ENCODE measurements around the gene NPAS3. TPM values are rescaled to one million over a fixed set of nuclear protein-coding genes. Genes with fewer than 3 reads are reported as not detected.

The NPAS3 gene
- total RNA-seq, 4 donors from 2014 or later: 4.0 to 12.2 (median 5.6) TPM

- no peaks in the 10 kb centered on the region for H3K4me1 ChIP-seq
- TF ChIP-seq CTCF (IDR thresholded peaks at IDR 0.05) (no peak), POLR2A (IDR thresholded peaks at IDR 0.05) (no peak)
- H3K36me3 ChIP-seq: no peaks in the 10 kb centered on the region
- H3K4me3 ChIP-seq (replicated peaks in 1 of 3): no peak overlapping the region
- WGBS, 2 donors: 76 to 85% methylated on average over 4 of the region's 4 CpGs
- intact Hi-C loops (cut with DNase I): no loop called here
- no peaks in the 10 kb centered on the region for H3K9me3 ChIP-seq
- DNase-seq: no peak
- H3K27ac ChIP-seq: no peak overlapping the region
- no peaks in the 10 kb centered on the region for H3K27me3 ChIP-seq
Measured at GRCh38 chr14:33348510-33348909, 409.8 kb downstream of the NPAS3 start.

GRCh38 chr14:33349871-33350270 lies 411.2 kb downstream of the NPAS3 start:
- no peak overlapping the region for H3K27ac ChIP-seq
- no peak for DNase-seq
- 55 to 64% methylated on average over 10 of the region's 10 CpGs for WGBS, 2 donors

GRCh38 chr14:33350366-33350990 lies 411.8 kb downstream of the NPAS3 start:
- H3K27me3 ChIP-seq: no peaks in the 10 kb centered on the region
- no peaks in the 10 kb centered on the region for H3K4me1 ChIP-seq
- WGBS, 2 donors: 80 to 87% methylated on average over 10 of the region's 10 CpGs
- no peak for TF ChIP-seq CTCF (IDR thresholded peaks at IDR 0.05)
- TF ChIP-seq POLR2A (IDR thresholded peaks at IDR 0.05): no peak
- H3K4me3 ChIP-seq (replicated peaks in 1 of 3): no peak overlapping the region
- no peaks in the 10 kb centered on the region for H3K36me3 ChIP-seq
- intact Hi-C loops (cut with DNase I): no loop called here
- no peaks in the 10 kb centered on the region for H3K9me3 ChIP-seq
- DNase-seq: no peak
- H3K27ac ChIP-seq: no peak overlapping the region

More at GRCh38 chr14:33349871-33350270, 411.2 kb downstream of the NPAS3 start:
- Histone ChIP-seq H3K27me3 (no peaks in the 10 kb centered on the region), H3K9me3 (no peaks in the 10 kb centered on the region), H3K36me3 (no peaks in the 10 kb centered on the region), H3K4me1 (no peaks in the 10 kb centered on the region), H3K4me3 (replicated peaks in 1 of 3) (no peak overlapping the region)
- intact Hi-C loops (cut with DNase I): no loop called here
- TF ChIP-seq POLR2A (IDR thresholded peaks at IDR 0.05) (no peak), CTCF (IDR thresholded peaks at IDR 0.05) (no peak)

- TF ChIP-seq CTCF (IDR thresholded peaks at IDR 0.05): no peak
- no peak for TF ChIP-seq POLR2A (IDR thresholded peaks at IDR 0.05)
- H3K36me3 ChIP-seq: no peaks in the 10 kb centered on the region
- H3K27ac ChIP-seq: no peak overlapping the region
- H3K4me1 ChIP-seq: no peaks in the 10 kb centered on the region
- H3K9me3 ChIP-seq: no peaks in the 10 kb centered on the region
- no peak for DNase-seq
- H3K4me3 ChIP-seq (replicated peaks in 1 of 3): no peak overlapping the region
- intact Hi-C loops (cut with DNase I): no loop called here
- no peaks in the 10 kb centered on the region for H3K27me3 ChIP-seq
Measured at GRCh38 chr14:33352821-33353220, 414.1 kb downstream of the NPAS3 start.

- Histone ChIP-seq H3K27me3 (no peaks in the 10 kb centered on the region), H3K36me3 (no peaks in the 10 kb centered on the region), H3K27ac (no peak overlapping the region), H3K4me3 (replicated peaks in 1 of 3) (no peak overlapping the region), H3K4me1 (no peaks in the 10 kb centered on the region), H3K9me3 (no peaks in the 10 kb centered on the region)
- intact Hi-C loops (cut with DNase I): no loop called here
- TF ChIP-seq POLR2A (IDR thresholded peaks at IDR 0.05) (no peak), CTCF (IDR thresholded peaks at IDR 0.05) (no peak)
- DNase-seq: no peak
- WGBS, 2 donors: 85 to 95% methylated on average over 2 of the region's 2 CpGs
Measured at GRCh38 chr14:33356181-33356580, 417.5 kb downstream of the NPAS3 start.
